Upper lobe of right lung (tissue), 1 donor: ENCODE results near the gene FCHO2. TPM values are rescaled to one million over a fixed set of nuclear protein-coding genes. Genes with fewer than 3 reads are reported as not detected.

Experiments
- ATAC-seq: fragments of 200-7000 bp; cut with Tn5 transposase; one replicate; pipeline ENCODE4 v1.9.1; 2020; ENCODE audit warnings: mild to moderate bottlenecking, moderate library complexity
- DNase-seq: peaks from one replicate; pipeline ENCODE4 v3.0.0-alpha.2; 2020
- H3K27ac ChIP-seq: fragments of 200-600 bp; one replicate; pipeline ENCODE4 v1.8.0; 2022
- H3K27me3 ChIP-seq: fragments of 200-600 bp; one replicate; pipeline ENCODE4 v1.8.0; 2022; ENCODE audit warnings: mild to moderate bottlenecking
- H3K36me3 ChIP-seq: fragments of 200-600 bp; one replicate; pipeline ENCODE4 v1.8.0; 2022
- H3K4me1 ChIP-seq: fragments of 200-600 bp; one replicate; pipeline ENCODE4 v1.8.0; 2022
- H3K4me3 ChIP-seq: fragments of 200-600 bp; one replicate; pipeline ENCODE4 v1.8.0; 2022; ENCODE audit warnings: mild to moderate bottlenecking
- H3K9me3 ChIP-seq: fragments of 200-600 bp; one replicate; pipeline ENCODE4 v1.8.0; 2022
- intact Hi-C: fragments of 100-400 bp; cut with DNase I; formaldehyde crosslinking; loops from one replicate; pipeline ENCODE4 v1.11.0; 2022
- total RNA-seq: library from RNA; stranded (reverse); fragmentation: NEBNext Ultra II Directional; extraction: Animal tissue kit (Norgen Biotek cat#: 25700); gene quantifications from one replicate; pipeline ENCODE4 v1.2.1, GENCODE V29; 2021
- TF ChIP-seq, protein P1 (sequence below): fragments of 200-600 bp; IDR thresholded peaks from one replicate; pipeline ENCODE4 v1.8.0; 2022; ENCODE audit warnings: antibody characterized with exemption
- donor health status: DM: no; HTN: yes; CAD: no; lungs with severe emphysema.

The FCHO2 gene
- total RNA-seq, 1 donor from 2014 or later: 83.9 TPM

DNA sequence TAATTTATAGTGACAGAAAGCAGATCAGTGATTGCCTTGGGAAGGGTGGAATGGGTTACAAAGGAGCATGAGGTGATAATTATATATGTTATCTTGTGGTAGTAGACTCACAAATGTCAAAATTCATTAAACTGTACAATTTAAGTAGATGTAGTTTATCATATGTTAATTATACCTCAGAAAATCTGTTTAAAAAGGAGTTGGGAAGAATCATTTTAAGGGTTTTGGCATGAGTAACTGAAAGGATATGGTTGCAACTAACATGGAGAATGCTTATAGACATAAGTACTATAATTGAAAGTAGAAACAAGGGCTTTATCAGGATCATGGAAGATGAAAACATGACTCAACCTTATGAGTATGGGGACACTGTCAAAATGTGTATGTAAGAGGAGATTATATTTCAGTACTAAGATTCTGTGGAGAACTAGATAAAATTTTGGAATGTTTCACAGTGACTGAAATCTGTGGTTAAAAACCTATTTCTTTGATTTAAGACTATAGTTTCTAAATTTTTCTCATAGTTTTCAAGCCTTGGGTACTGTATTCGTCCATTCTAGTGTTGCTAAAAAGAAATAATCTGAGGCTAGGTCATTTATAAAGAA lies 73.3 kb downstream of the FCHO2 start:
- TF ChIP-seq, protein P1, sequence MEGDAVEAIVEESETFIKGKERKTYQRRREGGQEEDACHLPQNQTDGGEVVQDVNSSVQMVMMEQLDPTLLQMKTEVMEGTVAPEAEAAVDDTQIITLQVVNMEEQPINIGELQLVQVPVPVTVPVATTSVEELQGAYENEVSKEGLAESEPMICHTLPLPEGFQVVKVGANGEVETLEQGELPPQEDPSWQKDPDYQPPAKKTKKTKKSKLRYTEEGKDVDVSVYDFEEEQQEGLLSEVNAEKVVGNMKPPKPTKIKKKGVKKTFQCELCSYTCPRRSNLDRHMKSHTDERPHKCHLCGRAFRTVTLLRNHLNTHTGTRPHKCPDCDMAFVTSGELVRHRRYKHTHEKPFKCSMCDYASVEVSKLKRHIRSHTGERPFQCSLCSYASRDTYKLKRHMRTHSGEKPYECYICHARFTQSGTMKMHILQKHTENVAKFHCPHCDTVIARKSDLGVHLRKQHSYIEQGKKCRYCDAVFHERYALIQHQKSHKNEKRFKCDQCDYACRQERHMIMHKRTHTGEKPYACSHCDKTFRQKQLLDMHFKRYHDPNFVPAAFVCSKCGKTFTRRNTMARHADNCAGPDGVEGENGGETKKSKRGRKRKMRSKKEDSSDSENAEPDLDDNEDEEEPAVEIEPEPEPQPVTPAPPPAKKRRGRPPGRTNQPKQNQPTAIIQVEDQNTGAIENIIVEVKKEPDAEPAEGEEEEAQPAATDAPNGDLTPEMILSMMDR: no peak

GRCh38 chr5:73030531-73030930 lies 74.7 kb downstream of the FCHO2 start:
- intact Hi-C loops: no loop called here
- DNase-seq: no peak

More for the DNA sequence above, 73.3 kb downstream of the FCHO2 start:
- no peaks in the 10 kb centered on the region for H3K27me3 ChIP-seq
- peaks cover 36% of the 10 kb centered on the region for H3K36me3 ChIP-seq
- no peaks in the 10 kb centered on the region for H3K9me3 ChIP-seq
- no peaks in the 10 kb centered on the region for H3K4me1 ChIP-seq
- no peak overlapping the region for H3K27ac ChIP-seq
- no peak overlapping the region for H3K4me3 ChIP-seq
- intact Hi-C loops: no loop called here
- ATAC-seq: no peak
- no peak for DNase-seq

DNA sequence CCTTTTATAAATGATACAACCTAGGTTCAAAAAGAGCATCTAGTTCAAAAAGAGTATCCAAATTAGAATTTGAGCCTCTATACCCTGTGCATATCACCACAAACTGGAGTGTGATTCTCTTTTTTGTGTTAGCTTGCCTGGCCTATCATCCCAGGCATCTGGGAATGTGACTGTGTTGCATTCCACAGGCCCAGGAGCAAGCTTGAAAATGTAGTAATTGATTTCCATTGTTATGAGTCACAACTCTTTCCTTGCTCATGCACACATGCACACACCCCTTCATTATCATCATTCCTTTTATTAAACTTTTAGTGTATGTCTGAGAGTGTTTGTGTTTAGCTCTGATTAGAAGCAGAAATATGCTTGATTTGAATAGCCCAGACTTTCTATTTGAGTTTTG lies 75.2 kb downstream of the FCHO2 start:
- H3K27me3 ChIP-seq: no peaks in the 10 kb centered on the region
- no peak overlapping the region for H3K27ac ChIP-seq
- ATAC-seq (peak; percentile 82), DNase-seq (no peak)
- TF ChIP-seq, protein P1: no peak
- intact Hi-C loops: no loop called here
- no peaks in the 10 kb centered on the region for H3K4me1 ChIP-seq
- no peaks in the 10 kb centered on the region for H3K9me3 ChIP-seq
- peaks cover 37% of the 10 kb centered on the region for H3K36me3 ChIP-seq
- H3K4me3 ChIP-seq: no peak overlapping the region

More at GRCh38 chr5:73030531-73030930, 74.7 kb downstream of the FCHO2 start:
- Histone ChIP-seq H3K9me3 (no peaks in the 10 kb centered on the region), H3K4me3 (no peak overlapping the region), H3K4me1 (no peaks in the 10 kb centered on the region), H3K36me3 (peaks cover 37% of the 10 kb centered on the region), H3K27me3 (no peaks in the 10 kb centered on the region), H3K27ac (no peak overlapping the region)
- ATAC-seq: peak; percentile 62
- TF ChIP-seq, protein P1: no peak

GRCh38 chr5:73031839-73032238 lies 76.0 kb downstream of the FCHO2 start:
- no peak overlapping the region for H3K4me3 ChIP-seq
- ATAC-seq (no peak), DNase-seq (no peak)
- H3K9me3 ChIP-seq: no peaks in the 10 kb centered on the region
- no peak overlapping the region for H3K27ac ChIP-seq
- no peaks in the 10 kb centered on the region for H3K27me3 ChIP-seq
- H3K36me3 ChIP-seq: peaks cover 35% of the 10 kb centered on the region
- H3K4me1 ChIP-seq: no peaks in the 10 kb centered on the region
- intact Hi-C loops: no loop called here
- TF ChIP-seq, protein P1: no peak

- TF ChIP-seq, protein P1: no peak
- no peak for ATAC-seq
- H3K4me3 ChIP-seq: no peak overlapping the region
These were observed 76.8 kb downstream of the FCHO2 start for GRCh38 chr5:73032635-73033034.

DNA sequence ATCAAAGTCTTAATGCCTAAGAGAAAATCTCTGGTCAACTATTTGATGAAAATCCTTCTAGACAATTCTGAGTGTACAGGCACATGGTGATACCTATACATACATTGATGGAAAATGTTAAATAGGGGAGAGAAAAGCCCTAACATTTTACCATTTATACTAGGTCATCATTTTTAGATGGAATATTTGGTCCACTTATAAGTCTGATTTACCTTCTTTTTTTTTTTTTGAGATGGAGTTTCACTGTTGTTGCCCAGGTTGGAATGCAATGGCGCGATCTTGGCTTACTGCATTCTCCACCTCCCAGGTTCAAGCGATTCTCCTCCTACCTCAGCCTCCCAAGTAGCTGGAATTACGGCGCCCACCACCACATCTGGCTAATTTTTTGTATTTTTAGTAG lies 81.7 kb downstream of the FCHO2 start:
- DNase-seq (no peak), ATAC-seq (no peak)
- Histone ChIP-seq H3K27ac (no peak overlapping the region), H3K4me1 (no peaks in the 10 kb centered on the region), H3K4me3 (no peak overlapping the region), H3K36me3 (peaks cover 47% of the 10 kb centered on the region), H3K9me3 (no peaks in the 10 kb centered on the region), H3K27me3 (no peaks in the 10 kb centered on the region)
- TF ChIP-seq, protein P1: no peak
- intact Hi-C loops: no loop called here

More at GRCh38 chr5:73032635-73033034, 76.8 kb downstream of the FCHO2 start:
- Histone ChIP-seq H3K9me3 (no peaks in the 10 kb centered on the region), H3K36me3 (peaks cover 42% of the 10 kb centered on the region), H3K27me3 (no peaks in the 10 kb centered on the region), H3K4me1 (no peaks in the 10 kb centered on the region), H3K27ac (no peak overlapping the region)
- DNase-seq: no peak
- intact Hi-C loops: no loop called here
